ENCODE results near the gene ABCC11. TPM values are rescaled to one million over a fixed set of nuclear protein-coding genes. Genes with fewer than 3 reads are reported as not detected.

ABCC11 gene
- total and polyA plus RNA-seq, 2 of the 13 experiments (the other 11 are each of a cell fraction or from before 2014, with no cell fraction given): 1.0 to 1.4 TPM

DNA sequence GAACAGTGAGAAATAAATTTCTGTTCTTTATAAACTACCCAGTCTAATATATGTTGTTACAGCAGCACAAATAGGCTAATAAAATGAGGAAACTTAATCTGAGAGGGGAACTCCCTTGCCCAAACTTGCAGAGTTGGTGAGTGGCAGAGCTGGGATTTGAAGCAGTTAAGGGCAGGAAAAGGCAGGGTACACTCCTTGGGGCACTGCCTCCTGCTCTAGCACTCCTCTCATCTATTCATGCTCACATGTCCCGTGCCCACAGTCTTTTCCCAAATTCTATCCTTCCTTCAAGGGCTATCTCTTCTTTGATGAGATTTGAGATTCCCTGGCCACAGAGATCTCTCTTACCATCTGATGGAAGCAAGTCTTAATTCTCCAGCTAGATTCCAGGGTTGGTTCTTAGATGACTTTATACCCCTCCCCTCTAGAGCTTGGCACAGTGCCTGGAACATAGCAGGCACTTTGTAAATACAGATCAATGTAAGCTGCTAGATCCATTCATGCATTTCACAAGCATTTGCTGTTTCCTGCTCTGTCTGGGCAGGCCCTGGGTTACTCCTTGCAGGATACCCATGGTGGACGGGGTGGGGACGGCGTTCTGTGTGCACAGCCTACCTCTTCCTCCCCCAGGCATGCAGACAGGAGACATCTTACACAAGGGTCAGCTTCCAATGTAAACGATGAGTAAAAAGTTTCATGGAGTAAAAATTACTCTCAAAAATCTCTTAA is 52.3 kb downstream of the ABCC11 start (continued):
- TF ChIP-seq, protein P1, sequence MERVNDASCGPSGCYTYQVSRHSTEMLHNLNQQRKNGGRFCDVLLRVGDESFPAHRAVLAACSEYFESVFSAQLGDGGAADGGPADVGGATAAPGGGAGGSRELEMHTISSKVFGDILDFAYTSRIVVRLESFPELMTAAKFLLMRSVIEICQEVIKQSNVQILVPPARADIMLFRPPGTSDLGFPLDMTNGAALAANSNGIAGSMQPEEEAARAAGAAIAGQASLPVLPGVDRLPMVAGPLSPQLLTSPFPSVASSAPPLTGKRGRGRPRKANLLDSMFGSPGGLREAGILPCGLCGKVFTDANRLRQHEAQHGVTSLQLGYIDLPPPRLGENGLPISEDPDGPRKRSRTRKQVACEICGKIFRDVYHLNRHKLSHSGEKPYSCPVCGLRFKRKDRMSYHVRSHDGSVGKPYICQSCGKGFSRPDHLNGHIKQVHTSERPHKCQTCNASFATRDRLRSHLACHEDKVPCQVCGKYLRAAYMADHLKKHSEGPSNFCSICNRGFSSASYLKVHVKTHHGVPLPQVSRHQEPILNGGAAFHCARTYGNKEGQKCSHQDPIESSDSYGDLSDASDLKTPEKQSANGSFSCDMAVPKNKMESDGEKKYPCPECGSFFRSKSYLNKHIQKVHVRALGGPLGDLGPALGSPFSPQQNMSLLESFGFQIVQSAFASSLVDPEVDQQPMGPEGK (CRISPR knock-in tag; IDR thresholded peaks at IDR 0.05): peak; percentile 88
- TF ChIP-seq U2AF1 (optimal IDR thresholded peaks at IDR 0.05; ENCODE audit: low read depth, low read length): no peak
- peak; percentile 49; the same call in 1 of the 2 replicates for TF ChIP-seq ETV5 (CRISPR knock-in tag; IDR thresholded peaks at IDR 0.05; ENCODE audit: borderline replicate concordance)
- no peak for TF ChIP-seq SOX6 (IDR thresholded peaks at IDR 0.05)
- peak; percentile 55; the same call in 1 of the 2 replicates for TF ChIP-seq SOX6 (CRISPR knock-in tag; IDR thresholded peaks at IDR 0.05)
- TF ChIP-seq TBX2 (CRISPR knock-in tag; IDR thresholded peaks at IDR 0.05; ENCODE audit: borderline replicate concordance): peak; percentile 15; the same call in 1 of the 2 replicates
- TF ChIP-seq ZMYM3 (CRISPR knock-in tag; IDR thresholded peaks at IDR 0.05): peak; percentile 52
- TF ChIP-seq, protein P2, sequence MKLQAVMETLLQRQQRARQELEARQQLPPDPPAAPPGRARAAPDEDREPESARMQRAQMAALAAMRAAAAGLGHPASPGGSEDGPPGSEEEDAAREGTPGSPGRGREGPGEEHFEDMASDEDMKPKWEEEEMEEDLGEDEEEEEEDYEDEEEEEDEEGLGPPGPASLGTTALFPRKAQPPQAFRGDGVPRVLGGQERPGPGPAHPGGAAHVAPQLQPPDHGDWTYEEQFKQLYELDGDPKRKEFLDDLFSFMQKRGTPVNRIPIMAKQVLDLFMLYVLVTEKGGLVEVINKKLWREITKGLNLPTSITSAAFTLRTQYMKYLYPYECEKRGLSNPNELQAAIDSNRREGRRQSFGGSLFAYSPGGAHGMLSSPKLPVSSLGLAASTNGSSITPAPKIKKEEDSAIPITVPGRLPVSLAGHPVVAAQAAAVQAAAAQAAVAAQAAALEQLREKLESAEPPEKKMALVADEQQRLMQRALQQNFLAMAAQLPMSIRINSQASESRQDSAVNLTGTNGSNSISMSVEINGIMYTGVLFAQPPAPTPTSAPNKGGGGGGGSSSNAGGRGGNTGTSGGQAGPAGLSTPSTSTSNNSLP (IDR thresholded peaks at IDR 0.05; ENCODE audit: low read depth, low read length): peak; percentile 55
- peak; percentile 42; the same call in 1 of the 2 replicates for TF ChIP-seq NCOA2 (CRISPR knock-in tag; IDR thresholded peaks at IDR 0.05)
- TF ChIP-seq PLRG1 (conservative IDR thresholded peaks at IDR 0.05): no peak
- TF ChIP-seq ZNF614 (CRISPR knock-in tag; IDR thresholded peaks at IDR 0.05; ENCODE audit: borderline replicate concordance): peak; percentile 53; the same call in 1 of the 2 replicates
- TF ChIP-seq, protein P3, sequence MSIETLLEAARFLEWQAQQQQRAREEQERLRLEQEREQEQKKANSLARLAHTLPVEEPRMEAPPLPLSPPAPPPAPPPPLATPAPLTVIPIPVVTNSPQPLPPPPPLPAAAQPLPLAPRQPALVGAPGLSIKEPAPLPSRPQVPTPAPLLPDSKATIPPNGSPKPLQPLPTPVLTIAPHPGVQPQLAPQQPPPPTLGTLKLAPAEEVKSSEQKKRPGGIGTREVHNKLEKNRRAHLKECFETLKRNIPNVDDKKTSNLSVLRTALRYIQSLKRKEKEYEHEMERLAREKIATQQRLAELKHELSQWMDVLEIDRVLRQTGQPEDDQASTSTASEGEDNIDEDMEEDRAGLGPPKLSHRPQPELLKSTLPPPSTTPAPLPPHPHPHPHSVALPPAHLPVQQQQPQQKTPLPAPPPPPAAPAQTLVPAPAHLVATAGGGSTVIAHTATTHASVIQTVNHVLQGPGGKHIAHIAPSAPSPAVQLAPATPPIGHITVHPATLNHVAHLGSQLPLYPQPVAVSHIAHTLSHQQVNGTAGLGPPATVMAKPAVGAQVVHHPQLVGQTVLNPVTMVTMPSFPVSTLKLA (IDR thresholded peaks at IDR 0.05): no peak
- no peak for TF ChIP-seq NR2F6 (IDR thresholded peaks at IDR 0.05)
- peak; percentile 37; the same call in 1 of the 2 replicates for TF ChIP-seq NR2F6 (CRISPR knock-in tag; IDR thresholded peaks at IDR 0.05)
- TF ChIP-seq, protein P4, sequence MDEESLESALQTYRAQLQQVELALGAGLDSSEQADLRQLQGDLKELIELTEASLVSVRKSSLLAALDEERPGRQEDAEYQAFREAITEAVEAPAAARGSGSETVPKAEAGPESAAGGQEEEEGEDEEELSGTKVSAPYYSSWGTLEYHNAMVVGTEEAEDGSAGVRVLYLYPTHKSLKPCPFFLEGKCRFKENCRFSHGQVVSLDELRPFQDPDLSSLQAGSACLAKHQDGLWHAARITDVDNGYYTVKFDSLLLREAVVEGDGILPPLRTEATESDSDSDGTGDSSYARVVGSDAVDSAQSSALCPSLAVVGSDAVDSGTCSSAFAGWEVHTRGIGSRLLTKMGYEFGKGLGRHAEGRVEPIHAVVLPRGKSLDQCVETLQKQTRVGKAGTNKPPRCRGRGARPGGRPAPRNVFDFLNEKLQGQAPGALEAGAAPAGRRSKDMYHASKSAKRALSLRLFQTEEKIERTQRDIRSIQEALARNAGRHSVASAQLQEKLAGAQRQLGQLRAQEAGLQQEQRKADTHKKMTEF (CRISPR knock-in tag; IDR thresholded peaks at IDR 0.05): peak; percentile 71; the same call in 1 of the 2 replicates
- TF ChIP-seq, protein P5, sequence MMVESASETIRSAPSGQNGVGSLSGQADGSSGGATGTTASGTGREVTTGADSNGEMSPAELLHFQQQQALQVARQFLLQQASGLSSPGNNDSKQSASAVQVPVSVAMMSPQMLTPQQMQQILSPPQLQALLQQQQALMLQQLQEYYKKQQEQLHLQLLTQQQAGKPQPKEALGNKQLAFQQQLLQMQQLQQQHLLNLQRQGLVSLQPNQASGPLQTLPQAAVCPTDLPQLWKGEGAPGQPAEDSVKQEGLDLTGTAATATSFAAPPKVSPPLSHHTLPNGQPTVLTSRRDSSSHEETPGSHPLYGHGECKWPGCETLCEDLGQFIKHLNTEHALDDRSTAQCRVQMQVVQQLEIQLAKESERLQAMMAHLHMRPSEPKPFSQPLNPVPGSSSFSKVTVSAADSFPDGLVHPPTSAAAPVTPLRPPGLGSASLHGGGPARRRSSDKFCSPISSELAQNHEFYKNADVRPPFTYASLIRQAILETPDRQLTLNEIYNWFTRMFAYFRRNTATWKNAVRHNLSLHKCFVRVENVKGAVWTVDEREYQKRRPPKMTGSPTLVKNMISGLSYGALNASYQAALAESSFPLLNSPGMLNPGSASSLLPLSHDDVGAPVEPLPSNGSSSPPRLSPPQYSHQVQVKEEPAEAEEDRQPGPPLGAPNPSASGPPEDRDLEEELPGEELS (CRISPR knock-in tag; IDR thresholded peaks at IDR 0.05): 0 out of 2 replicates have a peak, but pooled peaks have one; percentile 40
- no peak for TF ChIP-seq MBNL3 (CRISPR knock-in tag; conservative IDR thresholded peaks at IDR 0.05)
- peak; percentile 81 for TF ChIP-seq ZKSCAN1 (IDR thresholded peaks at IDR 0.05; ENCODE audit: low read length)
- TF ChIP-seq RARA (CRISPR knock-in tag; IDR thresholded peaks at IDR 0.05): peak; percentile 15; the same call in 1 of the 2 replicates
- TF ChIP-seq, protein P6, sequence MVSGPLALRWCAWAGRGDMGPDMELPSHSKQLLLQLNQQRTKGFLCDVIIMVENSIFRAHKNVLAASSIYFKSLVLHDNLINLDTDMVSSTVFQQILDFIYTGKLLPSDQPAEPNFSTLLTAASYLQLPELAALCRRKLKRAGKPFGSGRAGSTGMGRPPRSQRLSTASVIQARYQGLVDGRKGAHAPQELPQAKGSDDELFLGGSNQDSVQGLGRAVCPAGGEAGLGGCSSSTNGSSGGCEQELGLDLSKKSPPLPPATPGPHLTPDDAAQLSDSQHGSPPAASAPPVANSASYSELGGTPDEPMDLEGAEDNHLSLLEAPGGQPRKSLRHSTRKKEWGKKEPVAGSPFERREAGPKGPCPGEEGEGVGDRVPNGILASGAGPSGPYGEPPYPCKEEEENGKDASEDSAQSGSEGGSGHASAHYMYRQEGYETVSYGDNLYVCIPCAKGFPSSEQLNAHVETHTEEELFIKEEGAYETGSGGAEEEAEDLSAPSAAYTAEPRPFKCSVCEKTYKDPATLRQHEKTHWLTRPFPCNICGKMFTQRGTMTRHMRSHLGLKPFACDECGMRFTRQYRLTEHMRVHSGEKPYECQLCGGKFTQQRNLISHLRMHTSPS (CRISPR knock-in tag; IDR thresholded peaks at IDR 0.05; ENCODE audit: low read depth): peak; percentile 48; the same call in 1 of the 2 replicates

Data from HepG2 (cell line).